ENCODE data around the gene PML. TPM values are rescaled to one million over a fixed set of nuclear protein-coding genes. Genes with fewer than 3 reads are reported as not detected.

PML gene
- total RNA-seq, 4 donors from 2014 or later, result 55.9 to 141 (median 76.5) TPM

DNA sequence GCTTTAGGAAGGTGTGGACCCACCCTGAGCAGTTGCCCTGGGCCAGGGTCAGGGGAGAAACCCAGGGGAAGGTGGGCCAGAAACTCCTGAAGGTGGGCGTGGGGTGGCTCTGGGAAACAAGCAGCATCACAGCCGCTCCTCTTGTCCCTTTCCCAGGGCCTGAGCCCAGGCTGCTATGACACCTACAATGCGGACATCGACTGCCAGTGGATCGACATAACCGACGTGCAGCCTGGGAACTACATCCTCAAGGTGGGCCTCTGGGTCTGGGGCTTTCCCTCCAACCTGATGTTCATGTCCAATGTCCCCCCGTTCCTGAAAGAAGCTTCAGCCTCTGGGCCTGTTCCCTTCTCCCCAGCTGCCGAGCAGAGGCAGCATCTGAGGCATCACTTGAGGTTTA, 46.9 kb upstream of the PML start:
- Histone ChIP-seq H3K27me3 (no peaks in the 10 kb centered on the region), H3K4me1 (peaks cover 12 to 20% of the 10 kb centered on the region in 2 donors), H3K36me3 (no peaks in the 10 kb centered on the region), H3K4me3 (replicated peaks in 1 of 3) (no peak overlapping the region), H3K27ac (no peak overlapping the region), H3K9me3 (no peaks in the 10 kb centered on the region)
- DNase-seq, result no peak
- intact Hi-C loops (cut with DNase I), result no loop called here
- 93 to 96% methylated on average over 9 of the region's 9 CpGs for WGBS, 2 donors
- TF ChIP-seq CTCF (IDR thresholded peaks at IDR 0.05) (no peak), POLR2A (IDR thresholded peaks at IDR 0.05) (no peak)

DNA sequence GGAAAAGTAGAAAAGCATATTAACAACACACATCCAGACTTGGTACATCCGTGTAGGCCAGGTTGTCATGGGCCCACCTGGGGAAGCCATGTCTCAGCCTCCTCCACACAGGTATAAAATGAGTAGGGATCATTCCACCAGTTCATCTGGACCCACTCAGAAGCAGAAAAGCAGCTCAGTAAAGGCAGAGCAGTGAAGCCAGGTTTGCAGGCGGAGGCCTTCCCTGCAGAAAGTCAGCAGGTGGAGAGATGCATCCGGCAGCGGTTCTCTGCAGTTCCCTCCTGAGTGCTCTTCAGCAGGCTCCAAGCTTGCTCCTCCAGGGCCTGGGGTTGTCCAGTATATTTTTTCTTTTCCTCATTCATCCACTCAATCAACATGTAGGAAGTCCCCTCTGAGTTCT, 46.1 kb upstream of the PML start:
- 87 to 95% methylated on average over 4 of the region's 4 CpGs for WGBS, 2 donors
- no peaks in the 10 kb centered on the region for H3K9me3 ChIP-seq
- intact Hi-C loops (cut with DNase I), result no loop called here

GRCh38 chr15:73948982-73949381, 45.5 kb upstream of the PML start:
- Histone ChIP-seq H3K27me3 (no peaks in the 10 kb centered on the region), H3K36me3 (no peaks in the 10 kb centered on the region), H3K9me3 (no peaks in the 10 kb centered on the region), H3K4me3 (replicated peaks in 1 of 3) (no peak overlapping the region), H3K27ac (no peak overlapping the region), H3K4me1 (peaks cover 12 to 20% of the 10 kb centered on the region in 2 donors)
- TF ChIP-seq POLR2A (IDR thresholded peaks at IDR 0.05), result no peak
- no peak for TF ChIP-seq CTCF (IDR thresholded peaks at IDR 0.05)
- intact Hi-C loops (cut with DNase I), result no loop called here
- WGBS, 2 donors, result 65 to 70% methylated on average over 3 to 4 of the region's 4 CpGs
- no peak for DNase-seq

More for the DNA sequence above, 46.1 kb upstream of the PML start:
- Histone ChIP-seq H3K36me3 (no peaks in the 10 kb centered on the region), H3K27ac (no peak overlapping the region), H3K27me3 (no peaks in the 10 kb centered on the region), H3K4me3 (replicated peaks in 1 of 3) (no peak overlapping the region), H3K4me1 (peaks cover 12 to 20% of the 10 kb centered on the region in 2 donors)
- DNase-seq, result no peak
- TF ChIP-seq POLR2A (IDR thresholded peaks at IDR 0.05) (no peak), CTCF (IDR thresholded peaks at IDR 0.05) (no peak)

GRCh38 chr15:73949496-73949895, 45.0 kb upstream of the PML start:
- 95 to 97% methylated on average over 7 to 10 of the region's 10 CpGs for WGBS, 2 donors
- Histone ChIP-seq H3K4me1 (peaks cover 12 to 20% of the 10 kb centered on the region in 2 donors), H3K27ac (no peak overlapping the region), H3K36me3 (no peaks in the 10 kb centered on the region), H3K4me3 (replicated peaks in 1 of 3) (no peak overlapping the region), H3K27me3 (no peaks in the 10 kb centered on the region), H3K9me3 (no peaks in the 10 kb centered on the region)
- TF ChIP-seq CTCF (IDR thresholded peaks at IDR 0.05), result no peak
- no peak for TF ChIP-seq POLR2A (IDR thresholded peaks at IDR 0.05)
- intact Hi-C loops (cut with DNase I), result no loop called here
- no peak for DNase-seq

- intact Hi-C loops (cut with DNase I), result no loop called here
- Histone ChIP-seq H3K27ac (peak overlapping the region in 2 of 3 donors; percentile 88), H3K36me3 (no peaks in the 10 kb centered on the region), H3K27me3 (no peaks in the 10 kb centered on the region), H3K9me3 (no peaks in the 10 kb centered on the region), H3K4me3 (replicated peaks in 1 of 3) (no peak overlapping the region), H3K4me1 (peaks cover 12 to 20% of the 10 kb centered on the region in 2 donors)
- DNase-seq, result no peak
- TF ChIP-seq CTCF (IDR thresholded peaks at IDR 0.05) (no peak), POLR2A (IDR thresholded peaks at IDR 0.05) (no peak)
Observed at GRCh38 chr15:73950479-73950830, 44.1 kb upstream of the PML start.
